HG02870 (cell line): ENCODE data around the gene MEGF11.
"Not testable (repeated sequence)": the region's sequence is repeated elsewhere in the genome, so short reads cannot be mapped to it uniquely, and the experiment has no call there.

ENCODE experiments used
- ATAC-seq: cut with Tn5 transposase; IDR thresholded peaks from one replicate; pipeline ENCODE4 v1.9.1; 2021; ENCODE audit warnings: mild to moderate bottlenecking, moderate library complexity; ENCODE audit not compliant: unreplicated experiment

MEGF11 gene

DNA sequence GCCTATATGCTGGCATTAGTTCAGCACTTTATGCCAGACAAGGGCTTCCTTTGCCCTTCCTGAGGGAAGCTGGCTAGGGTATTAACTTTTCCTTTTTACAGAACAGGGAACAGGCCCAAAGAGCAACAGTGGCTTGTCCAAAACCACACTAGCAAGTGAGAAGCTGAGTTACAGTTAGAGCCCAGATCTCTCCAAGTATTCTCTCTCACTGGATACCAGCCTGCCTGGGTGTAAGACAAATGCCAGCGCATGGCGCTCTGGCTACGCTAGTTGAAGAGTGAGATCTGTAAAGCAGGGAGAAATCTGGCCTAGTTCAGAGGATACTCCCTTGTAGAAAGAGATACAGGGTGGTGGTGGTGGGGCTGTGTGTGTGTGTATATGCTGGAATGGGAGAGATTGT, 345.9 kb downstream of the MEGF11 start:
- no peak for ATAC-seq

DNA sequence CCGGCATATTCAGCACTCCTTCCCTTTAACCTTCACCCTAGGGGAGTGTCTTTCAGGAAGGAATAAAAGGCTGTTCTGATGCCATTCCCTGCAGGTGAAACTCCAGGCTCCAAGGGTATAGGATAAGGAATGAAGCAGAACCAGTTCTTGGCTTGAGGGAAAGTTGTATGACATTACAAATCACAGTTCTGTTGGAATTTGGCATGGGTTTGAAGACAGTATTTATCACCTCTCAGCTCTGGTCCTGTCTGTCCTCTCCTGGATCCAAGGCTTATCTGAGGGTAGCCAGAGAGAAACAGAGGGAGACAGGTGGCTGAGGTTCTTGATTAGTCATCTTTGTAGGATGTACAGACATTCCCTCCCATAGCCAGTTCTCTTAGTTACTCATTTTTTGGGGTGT, 347.2 kb downstream of the MEGF11 start:
- no peak for ATAC-seq

DNA sequence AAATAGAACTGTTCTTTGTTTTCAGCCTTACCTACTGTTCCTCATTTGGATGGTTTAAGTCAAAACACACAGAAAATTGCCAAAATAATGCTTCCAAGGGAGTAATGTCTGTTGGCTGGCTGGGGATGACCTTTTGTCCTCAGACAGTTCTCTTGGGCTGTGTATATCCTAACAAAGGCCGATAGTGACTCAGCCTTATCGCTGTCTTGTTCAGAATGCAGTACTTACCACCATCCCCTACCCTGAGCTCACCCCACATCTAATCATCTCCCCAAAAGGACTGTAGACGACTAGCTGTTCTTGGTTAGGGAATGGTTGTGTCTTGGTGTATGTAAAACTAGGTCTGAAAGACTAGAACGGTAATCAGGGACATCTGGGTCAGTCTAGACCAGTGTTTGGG, 349.2 kb downstream of the MEGF11 start:
- no peak for ATAC-seq

DNA sequence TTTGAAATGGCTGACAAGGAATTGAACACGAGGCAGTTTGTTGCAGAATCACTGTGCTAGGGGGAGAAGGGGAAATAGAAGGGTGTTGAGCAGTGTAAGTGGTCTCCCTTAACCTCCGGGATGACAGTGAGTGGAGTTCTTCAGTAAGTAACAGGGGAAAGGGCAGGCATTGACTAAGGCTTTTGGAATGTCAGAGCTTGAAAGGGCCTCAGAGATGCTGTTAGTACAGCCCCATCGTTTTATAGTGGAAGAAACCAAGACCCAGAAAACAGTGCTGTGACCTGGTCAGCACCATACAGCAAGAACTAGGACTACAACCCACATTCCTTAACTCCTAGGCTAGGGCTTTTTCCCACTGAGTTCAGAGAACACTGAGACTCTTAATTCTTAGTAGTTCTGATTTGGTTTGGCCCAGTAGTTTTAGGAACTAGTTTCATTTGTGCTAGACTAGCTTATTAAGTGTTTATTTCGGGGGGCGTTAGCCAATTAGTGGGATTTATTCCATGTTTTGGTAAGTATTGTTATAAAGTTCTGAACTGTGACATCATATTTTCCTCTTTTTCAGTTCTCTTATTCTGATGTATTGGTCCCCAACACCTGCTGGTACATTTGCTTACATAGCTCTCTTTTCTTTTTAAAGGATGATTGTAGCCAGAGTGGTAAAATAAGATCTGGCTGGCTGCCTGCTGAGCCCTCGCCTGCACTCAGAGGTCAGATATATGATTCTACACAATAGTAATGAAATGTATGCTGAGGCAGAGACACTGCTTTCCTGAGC, 350.1 kb downstream of the MEGF11 start:
- ATAC-seq = no peak

DNA sequence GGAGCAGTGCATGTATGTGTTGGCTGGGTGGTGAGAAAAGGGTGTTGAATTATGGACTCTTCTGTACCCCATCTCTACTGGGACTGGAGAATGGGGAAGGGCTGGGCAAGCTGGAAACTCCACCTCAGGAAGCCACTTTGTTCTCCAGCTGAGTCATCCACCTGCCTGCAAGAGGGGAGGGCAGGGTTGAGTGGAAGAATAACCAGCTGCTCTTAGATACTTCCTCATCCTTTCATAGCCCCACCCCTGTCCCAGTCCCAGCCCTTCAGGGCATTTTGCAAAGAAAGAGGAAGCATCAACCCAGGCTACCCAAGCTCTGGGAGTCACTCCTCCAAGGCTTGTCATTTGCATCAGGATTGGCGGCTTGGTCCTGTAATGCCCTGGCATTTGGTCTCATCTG, 351.2 kb downstream of the MEGF11 start:
- peak; percentile 62 for ATAC-seq

DNA sequence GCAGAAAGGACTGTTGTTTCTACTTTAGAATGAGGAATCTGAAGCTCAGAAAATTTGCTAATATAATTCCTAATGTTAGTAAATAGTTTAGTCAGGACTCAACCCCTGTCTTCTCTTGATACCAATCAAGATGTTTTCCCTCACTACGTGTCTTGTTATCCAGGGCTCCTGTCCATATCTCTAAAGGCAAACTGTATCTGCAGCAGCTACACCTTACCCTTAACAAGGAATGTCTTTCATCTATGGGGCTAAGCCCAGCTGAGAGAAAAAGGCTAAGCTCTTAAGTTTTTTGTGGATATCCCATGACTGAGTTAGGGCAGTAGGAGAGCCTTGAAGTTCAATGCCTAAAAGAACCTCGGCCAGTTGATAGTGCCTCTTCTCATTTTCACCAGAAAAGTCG, 351.7 kb downstream of the MEGF11 start:
- no peak for ATAC-seq

DNA sequence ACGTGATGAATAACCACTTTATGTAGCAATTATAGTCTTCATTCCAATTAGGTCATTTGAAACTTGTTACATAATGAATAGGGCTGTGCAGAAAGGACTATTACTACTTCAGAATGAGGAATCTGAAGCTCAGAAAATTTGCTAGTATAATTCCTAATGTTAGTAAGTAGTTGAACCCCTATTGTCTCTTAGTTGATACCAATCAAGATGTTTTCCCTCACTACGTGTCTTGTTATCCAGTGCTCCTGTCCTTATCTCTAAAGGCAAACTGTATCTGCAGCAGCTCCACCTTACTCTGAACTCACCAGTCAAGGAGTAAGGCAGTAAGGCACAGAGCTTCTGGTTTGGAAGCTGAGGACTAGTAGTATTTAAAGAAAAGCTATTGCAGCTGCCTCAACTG, 352.2 kb downstream of the MEGF11 start:
- ATAC-seq = no peak

DNA sequence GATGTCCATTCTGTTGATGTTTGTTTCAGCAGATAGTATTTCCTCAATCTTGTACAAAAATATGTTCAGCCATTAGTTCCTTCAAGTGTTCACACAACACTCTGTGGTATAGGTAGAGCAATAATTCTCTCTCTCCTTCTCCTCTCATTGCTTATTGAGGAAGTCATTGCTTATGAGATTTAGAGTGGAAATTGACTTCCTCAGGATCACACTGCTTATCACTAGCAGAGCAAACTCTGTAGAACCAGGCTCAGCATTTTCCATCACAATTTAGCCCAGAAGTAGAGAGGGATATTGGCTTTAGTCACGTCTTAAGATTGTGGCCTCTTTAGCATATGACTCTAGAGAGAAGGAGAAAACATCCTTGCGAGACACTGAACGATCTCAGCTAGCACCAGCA, 353.1 kb downstream of the MEGF11 start:
- no peak for ATAC-seq

DNA sequence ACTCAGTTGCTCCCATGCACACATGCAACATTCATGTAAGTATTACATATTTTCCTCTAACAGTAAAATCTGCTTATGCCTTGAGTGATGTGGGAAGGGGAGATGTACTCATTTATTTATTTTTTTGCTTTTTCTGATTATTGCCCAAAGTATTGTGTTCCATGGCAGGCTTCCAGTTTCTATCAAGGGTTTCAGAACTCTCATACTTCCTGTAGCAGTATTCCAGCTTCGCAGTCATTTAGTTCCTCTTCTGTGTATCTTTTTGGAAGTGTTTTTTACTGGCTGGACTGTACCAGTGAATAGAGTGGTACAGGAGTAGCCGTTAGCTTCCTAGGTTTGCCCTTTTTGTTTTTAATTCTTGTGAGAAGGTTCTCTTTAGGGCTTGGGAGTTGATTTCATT, 357.3 kb downstream of the MEGF11 start:
- ATAC-seq = no peak

DNA sequence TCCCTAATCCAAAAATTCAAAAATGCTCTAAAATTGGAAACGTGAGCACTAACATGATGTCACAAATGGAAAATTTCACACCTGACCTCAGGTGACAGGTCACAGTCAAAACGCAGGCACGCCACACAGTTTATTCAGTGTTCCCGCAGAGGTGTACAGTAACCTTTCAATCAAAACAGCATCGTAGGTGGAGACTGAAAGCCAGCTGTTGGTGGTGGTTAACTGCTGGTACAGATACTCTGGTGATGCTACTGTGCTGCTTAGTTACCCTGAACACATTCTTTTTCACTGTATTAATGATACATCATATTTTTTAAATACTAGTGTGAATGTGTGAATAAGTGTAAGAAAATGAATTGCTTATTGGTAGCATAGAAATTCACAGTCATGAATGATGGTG, 360.5 kb downstream of the MEGF11 start:
- no peak for ATAC-seq

DNA sequence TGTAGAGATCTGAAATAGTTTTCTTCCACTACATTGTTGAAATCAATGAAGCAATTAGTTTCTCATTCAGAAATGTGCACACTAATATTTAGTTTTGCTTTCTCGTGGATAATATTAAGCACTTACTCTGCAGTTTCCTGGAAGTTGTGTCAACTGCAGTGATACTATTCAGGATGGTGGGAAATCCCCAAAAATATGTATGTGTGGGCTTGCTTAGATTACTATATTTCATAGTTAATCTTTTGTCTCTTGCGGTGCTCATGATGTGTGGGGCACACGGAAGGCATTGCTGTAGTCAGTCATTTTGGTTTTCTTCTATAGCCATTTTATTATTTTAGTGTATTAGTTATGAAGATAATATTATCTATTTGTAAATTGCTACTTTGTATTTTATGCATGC, 364.6 kb downstream of the MEGF11 start:
- ATAC-seq = no peak

DNA sequence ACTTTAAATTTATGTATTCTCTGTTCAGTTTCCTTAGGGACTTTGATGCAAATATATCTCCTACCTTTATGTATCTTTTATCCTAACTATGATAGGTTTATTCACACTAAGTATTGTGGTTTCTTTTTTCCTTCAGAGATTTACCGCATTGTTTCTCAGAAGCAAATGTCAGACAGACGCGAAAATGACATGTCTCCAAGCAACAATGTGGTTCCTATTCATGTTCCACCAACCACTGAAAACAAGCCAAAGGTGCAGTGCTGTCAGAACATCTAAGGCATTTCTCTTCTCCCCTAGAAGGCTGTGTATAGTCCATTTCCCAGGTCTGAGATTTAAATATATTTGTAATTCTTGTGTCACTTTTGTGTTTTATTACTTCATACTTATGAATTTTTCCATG, 366.0 kb downstream of the MEGF11 start:
- peak; percentile 63 for ATAC-seq

DNA sequence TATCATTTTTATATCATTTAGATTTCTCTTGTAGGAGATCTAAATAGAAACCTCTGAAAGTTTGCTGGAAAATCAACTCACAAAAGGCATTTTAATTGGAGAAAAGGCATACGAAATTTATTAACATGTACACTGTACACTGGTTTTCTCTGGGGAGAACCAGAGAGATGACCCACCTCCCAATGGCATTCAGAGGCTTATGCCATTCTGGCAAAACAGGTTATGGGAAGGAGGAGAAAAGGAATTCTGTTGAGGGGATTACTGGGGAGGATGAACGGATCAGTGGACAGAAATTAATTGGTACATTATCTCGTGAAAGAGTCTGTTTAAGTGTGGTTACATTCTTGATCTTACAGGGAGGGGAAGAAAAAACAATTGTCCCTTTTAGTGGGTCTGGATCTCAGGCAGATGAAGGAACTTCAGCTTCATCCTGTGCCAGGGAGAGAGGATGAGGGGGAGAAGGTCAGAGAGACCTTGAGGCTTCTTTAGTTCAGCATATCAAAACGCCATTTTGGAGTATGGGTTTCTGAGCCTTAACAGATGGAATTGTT, 367.8 kb downstream of the MEGF11 start:
- ATAC-seq = no peak

DNA sequence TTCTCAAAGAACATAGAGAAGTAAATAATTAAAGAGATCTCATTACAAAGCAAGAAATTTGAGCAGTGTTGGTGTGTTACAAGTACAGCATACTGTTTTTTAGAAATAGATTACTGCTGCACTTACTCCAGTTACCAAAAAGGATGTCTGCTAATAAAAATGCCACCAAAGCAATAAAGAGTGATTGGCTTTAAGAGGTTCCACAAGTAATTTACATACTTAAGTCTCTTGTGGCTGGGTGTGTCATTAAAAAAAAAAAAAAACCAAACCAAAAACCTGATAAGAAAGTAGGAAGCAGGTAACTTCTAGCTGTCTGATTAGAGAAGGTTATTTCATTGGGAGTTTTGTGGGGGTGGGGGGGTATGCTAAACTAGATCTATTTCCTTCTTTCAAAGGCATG, 369.0 kb downstream of the MEGF11 start:
- no peak for ATAC-seq

DNA sequence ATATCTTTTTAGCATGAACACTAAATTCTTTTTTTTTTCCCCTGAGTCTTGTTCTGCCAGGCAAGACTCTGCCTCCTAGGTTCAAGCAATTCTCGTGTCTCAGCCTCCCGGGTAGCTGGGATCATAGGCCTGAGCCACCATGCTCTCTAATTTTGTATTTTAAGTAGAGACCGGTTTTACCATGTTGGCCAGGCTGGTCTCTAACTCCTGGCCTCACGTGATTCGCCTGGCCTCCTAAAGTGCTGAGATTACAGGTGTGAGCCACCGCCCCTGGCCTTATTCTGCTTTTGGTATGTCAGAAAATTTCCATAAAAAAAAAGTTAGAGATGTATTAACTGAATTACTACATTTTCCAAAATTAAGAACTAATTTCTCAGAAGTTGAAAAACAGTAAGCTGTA, 370.0 kb downstream of the MEGF11 start:
- no peak for ATAC-seq

DNA sequence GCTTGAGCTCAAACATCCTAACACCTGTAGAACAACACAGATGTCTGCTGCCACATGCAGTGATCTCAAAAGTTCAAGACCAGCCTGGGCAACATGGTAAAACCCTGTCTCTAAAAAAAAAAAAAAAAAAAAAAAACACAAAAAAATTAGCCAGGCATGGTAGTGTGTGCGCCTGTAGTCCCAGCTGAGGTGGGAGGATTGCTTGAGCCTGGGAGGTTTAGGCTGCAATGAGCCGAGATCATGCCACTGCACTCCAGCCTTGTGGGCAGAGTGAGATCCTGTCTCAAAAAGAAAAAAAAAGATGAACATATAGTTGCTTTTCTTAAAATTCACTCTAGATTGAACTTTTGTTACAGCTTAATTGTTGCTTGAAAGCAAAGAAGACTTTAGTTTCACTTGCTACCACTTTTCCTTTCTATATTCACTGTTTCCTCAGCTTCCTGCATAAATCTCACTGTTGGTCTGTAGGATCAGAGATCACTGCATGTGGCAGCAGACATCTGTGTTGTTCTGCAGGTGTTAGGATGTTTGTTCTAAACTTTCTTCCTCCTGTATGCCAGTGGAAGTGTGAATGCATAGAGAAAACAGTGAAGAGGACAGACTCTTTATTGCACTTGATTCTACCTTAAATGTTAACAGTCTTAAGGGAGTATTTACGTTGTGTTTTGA, 371.6 kb downstream of the MEGF11 start:
- ATAC-seq = no peak

DNA sequence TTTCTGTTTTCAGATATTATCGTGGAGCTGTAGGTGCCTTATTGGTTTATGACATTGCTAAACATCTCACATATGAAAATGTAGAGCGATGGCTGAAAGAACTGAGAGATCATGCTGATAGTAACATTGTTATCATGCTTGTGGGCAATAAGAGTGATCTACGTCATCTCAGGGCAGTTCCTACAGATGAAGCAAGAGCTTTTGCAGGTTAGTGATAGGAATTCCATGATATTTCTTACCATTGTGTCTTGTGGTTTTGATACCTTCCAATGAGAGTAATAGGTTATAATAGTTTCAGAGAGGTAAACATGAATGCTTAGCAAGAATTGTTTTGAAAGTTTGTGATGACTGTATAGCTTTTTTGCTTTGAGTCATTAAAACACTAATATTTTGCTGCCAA, 375.8 kb downstream of the MEGF11 start:
- no peak for ATAC-seq

DNA sequence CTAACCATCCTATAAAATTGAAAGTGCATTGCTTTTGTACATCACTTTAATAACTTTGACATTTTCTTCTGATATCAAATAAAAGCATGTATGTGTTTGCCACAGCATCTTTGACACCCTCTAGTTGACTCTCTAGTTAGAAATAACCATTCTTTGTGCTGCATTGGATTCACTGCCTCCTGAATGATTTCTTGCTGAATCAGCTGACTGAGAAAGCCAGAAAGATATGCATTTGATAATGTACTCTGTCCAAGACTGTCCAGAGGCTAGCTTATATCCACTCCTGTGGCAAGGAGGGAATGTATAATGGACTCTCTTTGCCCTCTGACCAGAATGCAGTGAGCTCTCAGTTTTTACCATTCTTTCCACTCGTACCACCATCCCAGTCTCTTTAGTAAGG, 378.1 kb downstream of the MEGF11 start:
- no peak for ATAC-seq

DNA sequence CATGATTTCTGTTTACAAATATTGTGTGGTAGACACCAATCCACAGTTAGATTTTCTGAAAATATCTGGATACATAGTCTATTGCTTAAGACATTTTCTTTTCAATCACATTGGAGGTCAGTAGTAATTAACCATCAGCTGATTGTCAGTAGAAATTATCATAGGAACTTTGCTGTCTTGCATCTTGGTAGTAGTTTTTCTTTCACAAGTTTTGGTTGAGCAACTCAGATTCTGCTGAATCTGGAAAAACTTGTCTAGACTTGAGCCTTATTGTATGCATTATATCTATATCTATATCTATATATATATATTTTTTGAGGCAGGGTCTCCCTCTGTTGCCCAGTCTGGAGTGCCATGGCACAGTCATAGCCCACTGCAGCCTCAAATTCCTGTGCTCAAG, 380.3 kb downstream of the MEGF11 start:
- ATAC-seq = no peak

DNA sequence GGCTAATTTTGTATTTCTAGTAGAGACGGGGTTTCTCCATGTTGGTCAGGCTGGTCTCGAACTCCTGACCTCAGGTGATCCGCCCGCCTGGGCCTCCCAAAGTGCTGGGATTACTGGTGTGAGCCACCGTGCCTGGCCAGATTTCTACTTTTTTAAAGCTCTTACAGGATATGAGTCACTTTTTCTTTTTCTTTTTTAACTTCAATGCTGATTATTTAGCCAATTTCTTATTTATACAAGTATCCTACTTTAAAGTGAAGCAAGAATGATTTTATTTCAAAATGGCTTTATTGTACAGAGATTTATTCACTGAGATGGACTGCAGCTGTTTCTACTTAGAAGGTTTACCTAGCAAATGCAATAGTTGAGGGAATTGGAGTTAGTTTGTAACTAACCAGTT, 381.0 kb downstream of the MEGF11 start:
- ATAC-seq = not testable (repeated sequence)

DNA sequence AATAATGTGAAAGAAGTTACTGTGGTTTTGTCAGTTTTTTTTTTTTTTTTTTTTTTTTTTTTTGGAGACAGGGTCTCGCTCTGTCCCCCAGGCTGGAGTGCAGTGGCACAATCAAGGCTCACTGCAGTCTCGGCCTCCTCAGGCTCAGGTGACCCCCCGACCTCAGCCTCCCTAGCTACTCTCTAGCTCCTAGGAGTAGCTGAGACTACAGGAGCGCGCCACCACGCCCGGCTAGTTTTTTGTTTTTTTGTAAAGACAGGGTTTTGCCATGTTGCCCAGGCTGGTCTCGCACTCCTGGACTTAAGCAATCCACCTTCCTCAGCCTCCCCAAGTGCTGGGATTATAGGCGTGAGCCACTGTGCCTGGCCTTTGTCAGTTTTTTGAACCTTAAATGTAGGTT, 381.7 kb downstream of the MEGF11 start:
- not testable (repeated sequence) for ATAC-seq

DNA sequence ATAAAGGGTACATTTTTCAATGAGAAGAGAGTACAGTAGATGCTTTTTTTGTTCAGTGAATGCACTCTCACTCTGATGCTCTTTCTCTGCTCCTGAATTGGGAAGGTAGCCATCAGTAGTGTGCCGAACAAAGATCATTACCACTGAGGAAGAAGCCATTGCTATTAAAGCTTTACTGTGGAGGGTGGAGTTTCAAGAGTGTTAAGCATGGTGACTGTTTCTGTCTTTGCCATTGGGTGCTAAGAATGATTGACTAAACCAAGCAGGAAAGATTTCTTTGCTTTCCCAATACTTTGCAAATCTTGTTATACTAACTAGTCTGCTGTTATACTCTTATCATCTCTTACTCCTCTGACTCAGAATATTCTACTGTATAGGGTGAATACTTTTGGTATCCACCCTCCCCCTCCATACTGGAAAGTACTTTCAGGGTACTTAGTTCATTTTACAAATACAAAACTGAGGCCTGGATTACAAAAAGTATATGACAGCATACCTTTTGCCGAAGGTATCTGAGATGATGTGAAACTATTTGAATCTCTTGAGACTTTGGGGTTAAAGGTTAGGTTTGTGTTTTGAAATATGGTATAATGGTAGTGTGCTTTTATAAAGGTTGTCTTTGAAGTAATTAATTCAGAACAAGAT, 382.5 kb downstream of the MEGF11 start:
- ATAC-seq = no peak
